Measurements from ENCODE around the gene LAPTM5.
"Not testable (repeated sequence)": the region's sequence is repeated elsewhere in the genome, so short reads cannot be mapped to it uniquely, and the experiment has no call there.

The LAPTM5 gene

GRCh38 chr1:30757352-30758120 is at the start of gene LAPTM5:
Gene LAPTM5 (minus strand): TSS chr1:30757774. CDS start chr1:30757745, 29 bp downstream.
- DNase-seq, result no peak

GRCh38 chr1:30806381-30807317 is 49.1 kb upstream of the LAPTM5 start:
- no peak for DNase-seq

- no peak for DNase-seq
Measured at GRCh38 chr1:30805304-30806003, 47.9 kb upstream of the LAPTM5 start.

DNA sequence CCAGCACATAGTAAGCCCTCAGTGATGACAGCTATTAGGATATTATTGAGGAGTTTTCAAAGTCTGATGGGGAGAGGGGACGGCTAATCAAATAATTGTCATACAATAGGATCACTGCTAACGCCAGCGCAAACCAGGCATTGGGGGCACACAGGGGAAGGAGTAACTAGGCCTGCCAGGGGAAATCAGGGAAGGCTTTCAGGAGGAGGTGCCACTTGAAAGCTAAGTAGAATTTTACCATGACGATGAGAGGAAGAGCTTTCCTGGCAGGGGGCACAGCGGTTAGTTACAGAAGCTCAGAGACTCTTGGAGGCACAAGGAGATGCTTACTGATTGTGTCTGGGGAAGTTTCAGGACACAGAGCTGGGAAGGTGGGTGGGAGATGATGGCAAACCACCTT is 47.2 kb upstream of the LAPTM5 start:
- no peak for DNase-seq

DNA sequence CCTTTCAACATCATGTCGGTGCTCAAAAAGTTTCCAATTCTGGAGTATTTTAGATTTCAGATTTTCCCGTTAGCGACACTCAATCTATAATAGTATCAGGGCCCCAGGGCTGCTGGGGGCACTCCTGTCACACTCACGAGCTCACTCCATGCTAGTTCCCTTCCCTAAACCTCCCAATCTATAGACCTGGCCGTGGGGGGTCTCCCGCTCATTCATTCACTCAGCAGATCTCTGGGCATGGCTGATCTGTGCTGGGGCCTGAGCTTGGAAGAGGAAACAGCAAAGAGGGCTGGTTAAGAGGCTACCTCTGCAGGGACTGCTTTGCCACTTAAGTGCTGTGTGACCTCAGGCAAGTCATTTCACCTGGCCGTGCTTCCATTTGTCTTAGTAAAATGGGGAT is 46.8 kb upstream of the LAPTM5 start:
- DNase-seq, result no peak

DNA sequence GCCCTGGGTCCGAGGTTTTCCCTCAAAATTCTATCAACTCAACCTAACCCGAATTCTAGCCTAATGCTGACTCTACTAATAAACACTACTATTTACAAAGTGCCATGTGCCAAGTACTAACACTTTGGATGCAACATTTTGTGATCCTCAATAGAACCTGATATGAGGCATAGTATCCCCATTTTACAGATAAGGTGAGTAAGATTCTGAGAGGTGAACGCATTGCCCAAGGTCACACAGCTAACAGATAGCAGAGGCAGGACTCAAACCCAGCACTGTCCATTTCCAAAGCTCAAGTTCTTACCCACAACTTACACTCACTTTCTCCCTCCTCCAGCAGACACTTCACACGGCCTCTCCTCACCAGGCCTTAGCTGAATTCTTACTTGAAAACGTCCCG is 46.0 kb upstream of the LAPTM5 start:
- no peak for DNase-seq

DNA sequence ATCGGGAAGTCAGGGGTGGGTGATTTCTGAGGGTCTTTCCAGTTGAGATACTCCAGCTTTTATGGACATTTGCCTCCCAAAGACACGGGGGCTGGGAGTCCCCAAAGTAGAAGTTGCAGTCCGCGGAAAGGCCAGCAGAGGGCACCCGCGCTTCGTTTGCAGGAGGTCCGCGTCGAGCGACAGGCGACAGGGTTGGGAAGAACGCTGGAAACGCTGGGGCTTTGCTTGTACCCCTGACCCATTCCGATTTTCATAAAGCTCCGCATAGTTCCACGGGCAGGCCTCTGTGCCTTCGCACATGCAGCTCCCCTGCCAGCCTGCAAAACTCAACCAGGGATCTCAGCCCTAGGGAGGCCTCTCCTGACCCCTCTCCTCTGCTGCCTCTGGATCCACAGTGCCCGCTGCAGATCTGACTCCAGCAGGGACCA is 44.2 kb upstream of the LAPTM5 start:
- DNase-seq, result peak; percentile 85

DNA sequence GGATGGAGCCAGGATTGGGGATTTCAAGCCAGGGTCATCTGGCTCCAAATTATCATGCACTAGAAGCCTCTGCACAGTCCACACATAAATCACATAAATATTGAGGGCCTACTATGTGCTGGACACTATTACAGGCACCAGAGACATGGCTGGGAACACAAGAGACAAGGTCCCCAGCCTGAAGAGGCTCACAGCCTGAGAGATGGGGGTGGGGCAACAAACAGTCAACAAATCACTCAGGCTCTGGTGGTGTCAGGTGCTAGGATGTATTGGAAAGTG is 41.6 kb upstream of the LAPTM5 start:
- no peak for DNase-seq

- DNase-seq, result no peak
Measured at GRCh38 chr1:30798389-30799232, 41.0 kb upstream of the LAPTM5 start.

- no peak for DNase-seq
Measured at GRCh38 chr1:30795026-30795425, 37.5 kb upstream of the LAPTM5 start.

DNA sequence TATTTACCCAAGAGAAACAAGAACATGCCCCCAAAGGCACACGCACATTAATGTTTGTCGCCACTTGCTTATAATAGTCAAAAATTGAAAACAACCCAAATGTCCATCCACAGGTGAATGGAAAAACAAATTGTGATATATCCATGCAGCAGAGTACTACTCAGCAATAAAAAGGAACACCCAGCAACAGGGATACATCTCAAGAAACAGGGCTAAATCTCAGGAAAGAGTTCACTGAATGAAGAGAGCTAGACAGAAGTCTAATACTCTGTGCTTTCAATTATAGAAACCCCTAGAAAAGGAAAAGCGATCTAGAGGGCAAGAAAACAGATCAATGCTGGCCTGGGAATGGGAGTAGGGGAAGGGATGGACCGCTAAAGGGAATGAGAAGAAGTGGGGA is 36.7 kb upstream of the LAPTM5 start:
- no peak for DNase-seq

DNA sequence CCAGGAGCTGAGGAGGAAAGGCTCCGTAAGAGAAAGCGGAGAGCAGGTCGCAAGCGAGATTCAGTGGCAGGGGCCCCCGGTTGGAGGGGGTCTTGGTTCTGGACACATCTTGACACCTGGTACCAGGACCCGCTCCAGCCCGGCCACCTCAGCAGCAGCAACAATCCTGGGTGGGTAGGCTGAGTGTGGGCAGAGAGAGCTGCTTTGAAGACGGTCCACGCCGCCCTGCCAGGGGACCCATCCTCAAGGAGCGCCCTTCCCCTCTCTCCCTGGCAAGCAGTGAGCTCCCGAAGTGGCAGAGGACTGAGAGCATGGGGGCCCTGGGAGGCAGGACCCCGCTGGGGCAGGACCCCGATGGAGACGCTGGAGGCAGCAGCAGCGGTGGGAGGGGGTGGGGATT is 35.6 kb upstream of the LAPTM5 start:
- no peak for DNase-seq

- DNase-seq, result no peak
Measured at GRCh38 chr1:30791868-30792267, 34.3 kb upstream of the LAPTM5 start.

- no peak for DNase-seq
Measured at GRCh38 chr1:30790850-30791778, 33.5 kb upstream of the LAPTM5 start.

DNA sequence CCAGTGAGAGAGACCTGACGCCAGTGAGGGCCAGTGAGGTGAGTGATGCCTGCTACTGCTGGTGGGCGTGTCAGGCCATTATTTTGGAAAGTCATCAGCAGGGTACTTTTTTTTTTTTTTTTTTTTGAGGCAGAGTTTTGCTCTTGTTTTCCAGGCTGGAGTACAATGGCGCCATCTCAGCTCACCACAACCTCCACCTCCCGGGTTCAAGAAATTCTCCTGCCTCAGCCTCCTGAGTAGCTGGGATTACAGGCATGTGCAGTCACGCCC is 32.6 kb upstream of the LAPTM5 start:
- DNase-seq, result not testable (repeated sequence)

- no peak for DNase-seq
Measured at GRCh38 chr1:30789388-30790255, 32.0 kb upstream of the LAPTM5 start.

DNA sequence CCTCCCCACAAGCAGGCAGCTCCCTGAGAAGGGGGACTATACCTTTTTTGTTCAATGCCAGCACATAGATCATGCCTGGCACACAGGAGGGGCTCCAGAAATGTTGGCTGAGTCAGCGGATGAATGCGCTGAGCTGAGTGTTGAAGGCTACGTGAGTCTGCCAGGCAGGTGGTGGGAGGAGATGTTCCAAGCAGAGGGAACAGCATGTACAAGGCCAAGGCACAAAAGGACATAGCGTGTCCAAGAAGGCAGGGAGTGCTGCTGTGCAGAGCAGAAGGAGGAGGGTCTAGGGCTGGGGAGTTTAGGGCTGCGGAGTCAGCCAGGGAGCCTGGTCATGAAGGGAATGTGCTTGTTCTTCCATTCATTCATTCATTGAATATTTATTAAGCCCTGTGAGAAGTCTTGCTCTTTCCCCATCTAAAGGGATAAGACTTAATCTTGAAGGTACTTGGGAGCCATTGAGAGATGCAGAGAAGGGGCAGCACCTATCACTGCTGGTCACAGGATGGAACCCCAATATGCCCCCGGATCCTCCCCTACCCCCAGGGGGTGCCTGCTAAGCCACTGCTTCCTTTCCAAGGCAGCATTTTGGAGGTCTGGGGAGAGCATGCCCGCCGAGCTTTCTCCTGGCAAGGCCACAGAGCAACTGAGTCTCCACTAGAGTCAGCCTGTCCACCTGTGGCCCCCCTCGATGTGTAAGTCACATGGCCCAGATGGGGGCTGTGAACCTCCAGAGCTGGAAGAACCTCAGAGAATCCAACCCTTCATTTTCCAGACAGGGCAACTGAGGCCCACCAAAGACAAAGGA is 31.2 kb upstream of the LAPTM5 start:
- no peak for DNase-seq

DNA sequence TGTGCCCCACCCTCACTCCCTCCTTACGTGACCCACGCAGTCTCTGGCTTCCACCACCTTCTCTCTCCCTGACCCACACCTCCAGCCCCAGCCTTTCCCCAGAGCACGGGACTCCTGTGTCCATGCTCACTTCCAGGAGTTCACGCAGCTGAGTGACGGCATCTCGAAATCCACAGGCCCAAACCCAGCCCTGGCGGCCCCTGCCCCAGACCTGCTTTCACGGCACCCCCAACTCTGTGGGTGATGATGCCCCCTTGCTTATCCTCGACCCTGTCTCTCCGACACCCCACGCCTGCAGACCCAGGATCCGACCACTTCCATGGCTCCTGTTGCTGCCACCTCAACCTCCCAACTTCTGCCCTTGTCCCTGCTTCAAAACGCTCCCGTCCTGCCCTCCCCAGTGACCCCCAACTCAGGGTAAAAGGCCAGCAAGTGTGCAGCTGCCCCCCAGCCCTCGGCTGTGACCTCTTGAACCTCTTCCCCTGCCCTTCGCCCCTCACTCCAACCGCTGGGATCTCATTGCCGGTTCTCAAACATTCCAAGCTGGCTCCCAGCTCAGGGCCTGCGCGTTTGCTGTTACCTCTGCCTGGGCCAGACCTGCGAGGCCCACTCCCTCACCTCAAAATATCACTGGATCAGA is 30.4 kb upstream of the LAPTM5 start:
- no peak for DNase-seq

DNA sequence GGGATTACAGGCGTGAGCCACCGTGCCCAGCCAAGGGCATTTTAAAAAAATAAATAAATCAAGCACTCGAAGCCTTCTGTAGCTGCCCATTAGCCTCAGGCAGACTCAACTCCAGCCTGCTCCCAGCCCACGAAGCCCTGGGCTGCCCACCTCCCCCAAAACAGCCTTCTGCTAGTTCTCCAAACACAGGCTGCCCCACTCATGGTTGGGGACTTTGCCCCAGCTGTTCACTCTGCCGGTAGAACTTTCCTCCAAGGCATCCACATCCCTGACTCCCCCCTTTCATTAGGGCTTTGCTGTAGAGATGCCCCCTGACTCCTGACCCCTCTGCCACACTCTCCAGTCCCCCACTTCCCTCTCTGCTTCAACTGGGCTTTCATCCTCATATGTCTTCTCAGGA is 29.7 kb upstream of the LAPTM5 start:
- DNase-seq, result no peak

Measured in NCI-H774 (cell line).